A549 (cell line): ENCODE data around the gene IQUB. TPM values are rescaled to one million over a fixed set of nuclear protein-coding genes. Genes with fewer than 3 reads are reported as not detected.

Experiments
- ATAC-seq, 2 experiments: fragments of 200-7000 bp in 1 of 2; fragments of >200 bp in 1 of 2; cut with Nextera tagmentation in 1 of 2; cut with Tn5 transposase in 1 of 2; 3 replicates each; pipeline versions ENCODE4 v1.8.0 to v1.9.1; 2018 to 2020; ENCODE audit warnings: mild to moderate bottlenecking in 1 of 2, moderate library complexity in 1 of 2
- CTCF ChIA-PET: fragments of 300-600 bp; sonication (Branson Sonifier 250); formaldehyde crosslinking; extraction: SDS; loops from one replicate; lab custom pipeline; 2021; ENCODE audit warnings: antibody characterized with exemption, inconsistent platforms; lab: Yijun Ruan, JAX
- POLR2A ChIA-PET: fragments of 350-600 bp; formaldehyde crosslinking; extraction: SDS; loops from one replicate; lab custom pipeline; 2021; ENCODE audit warnings: antibody characterized with exemption, inconsistent platforms; lab: Yijun Ruan, JAX
- DNase-seq, 2 experiments: peaks; one replicate each; pipeline versions ENCODE4 v3.0.0 to v3.0.0-alpha.2; 2011 to 2016; ENCODE audit warnings: low read depth in 1 of 2, low spot score in 1 of 2
- FAIRE-seq: peaks from 2 replicates; lab custom pipeline; 2011; peaks lifted over from hg19 to GRCh38; lab: Jason Lieb, UNC
- H3K27ac ChIP-seq, 2 experiments: fragments of >200 bp; sonication (Bioruptor Twin); formaldehyde crosslinking; 3 replicates each; pipeline ENCODE4 v1.5.1; 2016 to 2017
- H3K4me1 ChIP-seq: fragments of >200 bp; sonication (Bioruptor Twin); formaldehyde crosslinking; 3 replicates; pipeline ENCODE4 v1.6.1; 2016
- H3K4me2 ChIP-seq: fragments of >200 bp; sonication (Bioruptor Twin); formaldehyde crosslinking; 3 replicates; pipeline ENCODE4 v1.6.1; 2016
- H3K4me3 ChIP-seq: fragments of >200 bp; sonication (Bioruptor Twin); formaldehyde crosslinking; 3 replicates; pipeline ENCODE4 v1.5.1; 2016
- H3K9me3 ChIP-seq: fragments of >200 bp; sonication (Bioruptor Twin); formaldehyde crosslinking; 3 replicates; pipeline ENCODE4 v1.6.1; 2016
- CBX8 ChIP-seq: fragments of 200-600 bp; sonication (generic); IDR thresholded peaks from 2 replicates; pipeline ENCODE4 v1.6.1; 2016
- CHD4 ChIP-seq: fragments of 200-600 bp; sonication (generic); IDR thresholded peaks from 2 replicates; pipeline ENCODE4 v1.6.1; 2016; ENCODE audit warnings: antibody characterized with exemption, mild to moderate bottlenecking, borderline replicate concordance
- EP300 ChIP-seq, 2 experiments: fragments of >200 bp; sonication (Bioruptor Twin); formaldehyde crosslinking; IDR thresholded peaks; 2 replicates in 1 of 2; 3 replicates in 1 of 2; pipeline ENCODE4 v1.6.1; 2016 to 2017
- FOSL2 ChIP-seq, 2 experiments: fragments of 450-650 bp in 1 of 2; fragments of >200 bp in 1 of 2; sonication (Bioruptor Twin) in 1 of 2; formaldehyde crosslinking; IDR thresholded peaks; 2 replicates each; pipeline versions ENCODE4 v1.5.0 to v1.6.1; 2016 to 2020; ENCODE audit warnings: mild to moderate bottlenecking in 1 of 2, moderate library complexity in 1 of 2
- JUN ChIP-seq, 2 experiments: fragments of >200 bp; sonication (Bioruptor Twin); formaldehyde crosslinking; IDR thresholded peaks; 2 replicates in 1 of 2; 3 replicates in 1 of 2; pipeline ENCODE4 v1.6.1; 2016 to 2017
- JUNB ChIP-seq: fragments of >200 bp; sonication (Bioruptor Twin); formaldehyde crosslinking; IDR thresholded peaks from 2 replicates; pipeline ENCODE4 v1.6.1; 2016
- KDM1A ChIP-seq: fragments of 200-600 bp; sonication (generic); IDR thresholded peaks from 2 replicates; pipeline ENCODE4 v1.6.1; 2016; ENCODE audit warnings: low read depth, mild to moderate bottlenecking
- KDM5A ChIP-seq: fragments of 200-600 bp; sonication (generic); IDR thresholded peaks from 2 replicates; pipeline ENCODE4 v1.6.1; 2016; ENCODE audit warnings: antibody characterized with exemption, mild to moderate bottlenecking
- NPAS2 ChIP-seq: fragments of 250-450 bp; sonication (Bioruptor Pico); IDR thresholded peaks from 2 replicates; pipeline ENCODE4 v1.8.0; 2022; ENCODE audit warnings: mild to moderate bottlenecking, moderate library complexity, borderline replicate concordance
- NR3C1 ChIP-seq: fragments of >200 bp; sonication (Bioruptor Twin); formaldehyde crosslinking; IDR thresholded peaks from 3 replicates; pipeline ENCODE4 v1.6.1; 2017
- POLR2AphosphoS2 ChIP-seq: conservative IDR thresholded peaks from 2 replicates; pipeline ENCODE4 v1.6.1; 2012; ENCODE audit warnings: low read length, improper control_type of control experiment, inconsistent platforms
- RAD21 ChIP-seq, 2 experiments: fragments of >200 bp in 1 of 2; sonication (Bioruptor Twin) in 1 of 2; formaldehyde crosslinking in 1 of 2; IDR thresholded peaks in 1 of 2; conservative IDR thresholded peaks in 1 of 2; 2 replicates in 1 of 2; 3 replicates in 1 of 2; pipeline ENCODE4 v1.6.1; 2012 to 2018; ENCODE audit warnings: inconsistent platforms in 1 of 2
- RARB ChIP-seq: fragments of 250-450 bp; sonication (Bioruptor Pico); IDR thresholded peaks from 2 replicates; pipeline ENCODE4 v1.8.0; 2021; ENCODE audit warnings: mild to moderate bottlenecking, moderate library complexity
- TFCP2L1 ChIP-seq: fragments of 250-450 bp; sonication (Bioruptor Pico); IDR thresholded peaks from 2 replicates; pipeline ENCODE4 v1.5.0; 2021; ENCODE audit warnings: mild to moderate bottlenecking
- TP53 ChIP-seq: fragments of 250-450 bp; sonication (Bioruptor Pico); IDR thresholded peaks from 2 replicates; pipeline ENCODE4 v1.5.0; 2021; ENCODE audit warnings: mild to moderate bottlenecking, moderate library complexity
- ZC3H11A ChIP-seq: fragments of 450-650 bp; IDR thresholded peaks from 2 replicates; pipeline ENCODE4 v1.6.1; 2014; ENCODE audit warnings: antibody characterized with exemption, mild to moderate bottlenecking
- ZFP36 ChIP-seq: fragments of 450-650 bp; IDR thresholded peaks from 2 replicates; pipeline ENCODE4 v1.6.1; 2014; ENCODE audit warnings: borderline replicate concordance; ENCODE audit not compliant: partially characterized antibody
- ZSCAN20 ChIP-seq: fragments of 250-450 bp; sonication (Bioruptor Pico); IDR thresholded peaks from 2 replicates; pipeline ENCODE4 v1.8.0; 2022; ENCODE audit warnings: mild to moderate bottlenecking, moderate library complexity
- WGBS: methylation state at CpG from one replicate; pipeline ENCODE4 v1.1.6; 2017; ENCODE audit errors: missing lambda C conversion rate; 5-methylcytosine and 5-hydroxymethylcytosine counted together
- polyA plus RNA-seq, 4 experiments: library from polyadenylated mRNA; depleted of rRNA in 3 of 4; stranded (reverse); fragments of >200 nt; fragmentation: RNase III in 1 of 4; extraction: RNeasy Plus Mini Kit Qiagen cat#74134 plus additional on column Dnase treatment in 1 of 4; gene quantifications; 2 replicates in 3 of 4; 3 replicates in 1 of 4; pipeline ENCODE4 v1.2.3, GENCODE V29; 2011 to 2017
- TF ChIP-seq, protein P1 (sequence below): fragments of 200-600 bp; sonication (generic); IDR thresholded peaks from 2 replicates; pipeline ENCODE4 v1.6.1; 2016; ENCODE audit warnings: antibody characterized with exemption, mild to moderate bottlenecking, moderate library complexity
- TF ChIP-seq, protein P2 (sequence below): fragments of 450-650 bp; IDR thresholded peaks from 2 replicates; pipeline ENCODE4 v1.6.1; 2014; ENCODE audit warnings: antibody characterized with exemption
- TF ChIP-seq, protein P3 (sequence below): fragments of >200 bp; sonication (Bioruptor Twin); formaldehyde crosslinking; IDR thresholded peaks from 3 replicates; pipeline ENCODE4 v1.5.1; 2016
- TF ChIP-seq, protein P4 (sequence below): fragments of 250-450 bp; sonication (Bioruptor Pico); IDR thresholded peaks from 2 replicates; pipeline ENCODE4 v1.5.0; 2021; ENCODE audit warnings: mild to moderate bottlenecking, moderate library complexity, borderline replicate concordance

The IQUB gene
- polyA plus RNA-seq, 2 of the 4 experiments (the other 2 are of a cell fraction), result 0.08 TPM

DNA sequence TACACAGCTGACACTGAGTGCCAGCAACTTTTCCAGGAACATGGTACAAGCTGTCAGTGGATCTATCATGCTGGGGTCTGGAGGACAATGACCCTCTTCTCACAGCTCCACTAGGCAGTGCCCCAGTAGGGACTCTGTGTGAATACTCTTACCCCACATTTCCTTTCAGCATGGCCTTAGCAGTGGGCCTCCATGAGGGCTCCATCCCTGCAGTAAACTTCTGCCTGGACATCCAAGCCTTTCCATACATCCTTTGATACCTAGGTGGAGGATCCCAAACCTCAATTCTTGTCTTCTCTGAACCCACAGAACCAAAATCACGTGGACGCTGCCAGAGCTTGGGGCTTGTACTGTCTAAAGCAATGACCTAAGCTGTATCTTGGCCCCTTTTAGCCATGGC lies 116.8 kb downstream of the IQUB start:
- Histone ChIP-seq H3K4me2 (no peak overlapping the region), H3K9me3 (no peaks in the 10 kb centered on the region), H3K4me1 (no peaks in the 10 kb centered on the region), H3K27ac (no peak overlapping the region), H3K4me3 (no peak overlapping the region)
- no peak for DNase-seq
- 3% methylated on average over 2 of the region's 2 CpGs for WGBS
- POLR2A ChIA-PET, result no interaction called here
- CTCF ChIA-PET, result no interaction called here
- no peak for ATAC-seq
- no peak for TF ChIP-seq JUN (IDR thresholded peaks at IDR 0.05)
- no peak for TF ChIP-seq KDM1A
- TF ChIP-seq, protein P1, sequence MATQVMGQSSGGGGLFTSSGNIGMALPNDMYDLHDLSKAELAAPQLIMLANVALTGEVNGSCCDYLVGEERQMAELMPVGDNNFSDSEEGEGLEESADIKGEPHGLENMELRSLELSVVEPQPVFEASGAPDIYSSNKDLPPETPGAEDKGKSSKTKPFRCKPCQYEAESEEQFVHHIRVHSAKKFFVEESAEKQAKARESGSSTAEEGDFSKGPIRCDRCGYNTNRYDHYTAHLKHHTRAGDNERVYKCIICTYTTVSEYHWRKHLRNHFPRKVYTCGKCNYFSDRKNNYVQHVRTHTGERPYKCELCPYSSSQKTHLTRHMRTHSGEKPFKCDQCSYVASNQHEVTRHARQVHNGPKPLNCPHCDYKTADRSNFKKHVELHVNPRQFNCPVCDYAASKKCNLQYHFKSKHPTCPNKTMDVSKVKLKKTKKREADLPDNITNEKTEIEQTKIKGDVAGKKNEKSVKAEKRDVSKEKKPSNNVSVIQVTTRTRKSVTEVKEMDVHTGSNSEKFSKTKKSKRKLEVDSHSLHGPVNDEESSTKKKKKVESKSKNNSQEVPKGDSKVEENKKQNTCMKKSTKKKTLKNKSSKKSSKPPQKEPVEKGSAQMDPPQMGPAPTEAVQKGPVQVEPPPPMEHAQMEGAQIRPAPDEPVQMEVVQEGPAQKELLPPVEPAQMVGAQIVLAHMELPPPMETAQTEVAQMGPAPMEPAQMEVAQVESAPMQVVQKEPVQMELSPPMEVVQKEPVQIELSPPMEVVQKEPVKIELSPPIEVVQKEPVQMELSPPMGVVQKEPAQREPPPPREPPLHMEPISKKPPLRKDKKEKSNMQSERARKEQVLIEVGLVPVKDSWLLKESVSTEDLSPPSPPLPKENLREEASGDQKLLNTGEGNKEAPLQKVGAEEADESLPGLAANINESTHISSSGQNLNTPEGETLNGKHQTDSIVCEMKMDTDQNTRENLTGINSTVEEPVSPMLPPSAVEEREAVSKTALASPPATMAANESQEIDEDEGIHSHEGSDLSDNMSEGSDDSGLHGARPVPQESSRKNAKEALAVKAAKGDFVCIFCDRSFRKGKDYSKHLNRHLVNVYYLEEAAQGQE, result no peak
- TF ChIP-seq JUNB, result no peak
- TF ChIP-seq CBX8, result no peak
- no peak for TF ChIP-seq ZSCAN20 (CRISPR knock-in tag)
- no peak for TF ChIP-seq RARB
- TF ChIP-seq EP300 (IDR thresholded peaks at IDR 0.05), result no peak
- TF ChIP-seq, protein P2, sequence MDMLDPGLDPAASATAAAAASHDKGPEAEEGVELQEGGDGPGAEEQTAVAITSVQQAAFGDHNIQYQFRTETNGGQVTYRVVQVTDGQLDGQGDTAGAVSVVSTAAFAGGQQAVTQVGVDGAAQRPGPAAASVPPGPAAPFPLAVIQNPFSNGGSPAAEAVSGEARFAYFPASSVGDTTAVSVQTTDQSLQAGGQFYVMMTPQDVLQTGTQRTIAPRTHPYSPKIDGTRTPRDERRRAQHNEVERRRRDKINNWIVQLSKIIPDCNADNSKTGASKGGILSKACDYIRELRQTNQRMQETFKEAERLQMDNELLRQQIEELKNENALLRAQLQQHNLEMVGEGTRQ, result no peak
- no peak for TF ChIP-seq TP53 (CRISPR knock-in tag)
- no peak for TF ChIP-seq CHD4
- no peak for FAIRE-seq

DNA sequence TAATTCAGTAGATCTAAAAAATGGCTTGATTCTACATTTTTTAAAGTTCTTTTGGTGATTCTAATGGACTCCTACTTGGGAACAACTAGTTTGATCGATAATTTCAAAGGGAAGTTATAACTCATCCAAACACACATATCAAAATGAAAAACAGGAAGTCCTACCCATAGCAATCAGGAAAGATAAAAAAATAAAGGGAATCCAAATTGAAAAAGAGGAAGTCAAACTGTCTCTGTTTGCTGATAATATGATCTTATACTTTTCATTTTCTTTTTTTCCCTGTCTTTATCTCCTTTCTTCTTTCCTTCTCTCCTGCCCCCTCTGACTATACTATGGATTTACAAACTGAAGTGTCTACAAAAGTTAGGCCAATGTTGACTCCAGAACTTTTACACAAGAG lies 118.8 kb downstream of the IQUB start:
- H3K9me3 ChIP-seq, result no peaks in the 10 kb centered on the region
- no peak overlapping the region for H3K4me3 ChIP-seq
- DNase-seq (no peak), FAIRE-seq (no peak), ATAC-seq (no peak)
- WGBS, result 4% methylated on average over 1 of the region's 1 CpG
- H3K4me2 ChIP-seq, result no peak overlapping the region
- ChIA-PET CTCF (no interaction called here), POLR2A (no interaction called here)
- H3K4me1 ChIP-seq, result no peaks in the 10 kb centered on the region
- TF ChIP-seq POLR2AphosphoS2 (no peak), EP300 (IDR thresholded peaks at IDR 0.05) (no peak), RAD21 (conservative IDR thresholded peaks at IDR 0.05 in 1 of 2, IDR thresholded peaks at IDR 0.05 in 1 of 2) (no peak), JUNB (no peak), TP53 (CRISPR knock-in tag) (no peak), NR3C1 (no peak), ZSCAN20 (CRISPR knock-in tag) (no peak), TFCP2L1 (CRISPR knock-in tag) (no peak), KDM5A (no peak), FOSL2 (IDR thresholded peaks at IDR 0.05) (no peak), FOSL2 (CRISPR knock-in tag; IDR thresholded peaks at IDR 0.05) (no peak), NPAS2 (CRISPR knock-in tag) (no peak), ZFP36 (no peak), ZC3H11A (no peak)
- TF ChIP-seq, protein P2, result no peak
- TF ChIP-seq, protein P3, sequence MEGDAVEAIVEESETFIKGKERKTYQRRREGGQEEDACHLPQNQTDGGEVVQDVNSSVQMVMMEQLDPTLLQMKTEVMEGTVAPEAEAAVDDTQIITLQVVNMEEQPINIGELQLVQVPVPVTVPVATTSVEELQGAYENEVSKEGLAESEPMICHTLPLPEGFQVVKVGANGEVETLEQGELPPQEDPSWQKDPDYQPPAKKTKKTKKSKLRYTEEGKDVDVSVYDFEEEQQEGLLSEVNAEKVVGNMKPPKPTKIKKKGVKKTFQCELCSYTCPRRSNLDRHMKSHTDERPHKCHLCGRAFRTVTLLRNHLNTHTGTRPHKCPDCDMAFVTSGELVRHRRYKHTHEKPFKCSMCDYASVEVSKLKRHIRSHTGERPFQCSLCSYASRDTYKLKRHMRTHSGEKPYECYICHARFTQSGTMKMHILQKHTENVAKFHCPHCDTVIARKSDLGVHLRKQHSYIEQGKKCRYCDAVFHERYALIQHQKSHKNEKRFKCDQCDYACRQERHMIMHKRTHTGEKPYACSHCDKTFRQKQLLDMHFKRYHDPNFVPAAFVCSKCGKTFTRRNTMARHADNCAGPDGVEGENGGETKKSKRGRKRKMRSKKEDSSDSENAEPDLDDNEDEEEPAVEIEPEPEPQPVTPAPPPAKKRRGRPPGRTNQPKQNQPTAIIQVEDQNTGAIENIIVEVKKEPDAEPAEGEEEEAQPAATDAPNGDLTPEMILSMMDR, result no peak
- TF ChIP-seq, protein P4, sequence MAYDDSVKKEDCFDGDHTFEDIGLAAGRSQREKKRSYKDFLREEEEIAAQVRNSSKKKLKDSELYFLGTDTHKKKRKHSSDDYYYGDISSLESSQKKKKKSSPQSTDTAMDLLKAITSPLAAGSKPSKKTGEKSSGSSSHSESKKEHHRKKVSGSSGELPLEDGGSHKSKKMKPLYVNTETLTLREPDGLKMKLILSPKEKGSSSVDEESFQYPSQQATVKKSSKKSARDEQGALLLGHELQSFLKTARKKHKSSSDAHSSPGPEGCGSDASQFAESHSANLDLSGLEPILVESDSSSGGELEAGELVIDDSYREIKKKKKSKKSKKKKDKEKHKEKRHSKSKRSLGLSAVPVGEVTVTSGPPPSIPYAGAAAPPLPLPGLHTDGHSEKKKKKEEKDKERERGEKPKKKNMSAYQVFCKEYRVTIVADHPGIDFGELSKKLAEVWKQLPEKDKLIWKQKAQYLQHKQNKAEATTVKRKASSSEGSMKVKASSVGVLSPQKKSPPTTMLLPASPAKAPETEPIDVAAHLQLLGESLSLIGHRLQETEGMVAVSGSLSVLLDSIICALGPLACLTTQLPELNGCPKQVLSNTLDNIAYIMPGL, result no peak
- no peak overlapping the region for H3K27ac ChIP-seq
